OCI-LY1 (cell line): ENCODE results near the gene TRAPPC3L.

ENCODE experiments used
- H2AFZ ChIP-seq: fragments of 200-600 bp; sonication (generic), shearing (Covaris generic); 2 replicates; pipeline ENCODE4 v1.6.0; 2014; ENCODE audit warnings: antibody characterized with exemption, mild to moderate bottlenecking, low read length
- H3F3A ChIP-seq: fragments of 200-600 bp; sonication (generic), shearing (Covaris generic); 2 replicates; pipeline ENCODE4 v1.6.0; 2014; ENCODE audit warnings: mild to moderate bottlenecking, antibody characterized with exemption, low read length, moderate library complexity; ENCODE audit not compliant: insufficient read depth
- H3K27ac ChIP-seq: fragments of 200-600 bp; sonication (generic); 2 replicates; pipeline ENCODE4 v1.5.1; 2014; ENCODE audit warnings: low read length, mixed run types, mild to moderate bottlenecking, low read depth; ENCODE audit not compliant: poor library complexity, severe bottlenecking
- H3K27me3 ChIP-seq: fragments of 200-600 bp; sonication (generic); 2 replicates; pipeline ENCODE4 v1.6.0; 2014; ENCODE audit warnings: antibody characterized with exemption, mild to moderate bottlenecking, low read length, moderate library complexity; ENCODE audit not compliant: insufficient read depth
- H3K36me3 ChIP-seq: fragments of 200-600 bp; sonication (generic); 2 replicates; pipeline ENCODE4 v1.6.1; 2014; ENCODE audit warnings: mild to moderate bottlenecking, antibody characterized with exemption, low read length, moderate library complexity, mixed read lengths; ENCODE audit not compliant: insufficient read depth
- H3K4me1 ChIP-seq: fragments of 200-600 bp; sonication (generic); 2 replicates; pipeline ENCODE4 v1.5.1; 2014; ENCODE audit warnings: mild to moderate bottlenecking, low read length, moderate library complexity; ENCODE audit not compliant: insufficient read depth, severe bottlenecking
- H3K4me2 ChIP-seq: fragments of 200-600 bp; sonication (generic), shearing (Covaris generic); 2 replicates; pipeline ENCODE4 v1.6.1; 2014; ENCODE audit warnings: low read length
- H3K4me3 ChIP-seq: fragments of 200-600 bp; sonication (generic); 2 replicates; pipeline ENCODE4 v1.5.1; 2014; ENCODE audit warnings: low read length, low read depth, mild to moderate bottlenecking, mixed read lengths; ENCODE audit not compliant: poor library complexity, severe bottlenecking
- H3K79me2 ChIP-seq: fragments of 200-600 bp; shearing (Covaris generic); 2 replicates; pipeline ENCODE4 v1.6.1; 2016; ENCODE audit warnings: mixed run types, low read length, mixed read lengths; ENCODE audit not compliant: insufficient read depth
- H3K9ac ChIP-seq: fragments of 200-600 bp; sonication (generic), shearing (Covaris generic); 2 replicates; pipeline ENCODE4 v1.6.1; 2014; ENCODE audit warnings: mild to moderate bottlenecking, low read length, mixed read lengths
- H3K9me2 ChIP-seq: fragments of 200-600 bp; sonication (generic), shearing (Covaris generic); 2 replicates; pipeline ENCODE4 v1.6.1; 2014; ENCODE audit warnings: low read depth, mild to moderate bottlenecking, low read length, mixed read lengths
- H3K9me3 ChIP-seq: fragments of 200-600 bp; shearing (Covaris generic); 2 replicates; pipeline ENCODE4 v1.6.1; 2014; ENCODE audit warnings: low read length, mixed read lengths
- H4K20me1 ChIP-seq: fragments of 200-600 bp; sonication (generic), shearing (Covaris generic); 2 replicates; pipeline ENCODE4 v1.6.0; 2016; ENCODE audit warnings: mild to moderate bottlenecking, low read length; ENCODE audit not compliant: insufficient read depth
- EZH2 ChIP-seq: fragments of 200-600 bp; sonication (generic), shearing (Covaris generic); IDR thresholded peaks from 2 replicates; pipeline ENCODE4 v1.8.0; 2017; ENCODE audit warnings: borderline replicate concordance, mixed run types, mild to moderate bottlenecking, antibody characterized with exemption, low read length, moderate library complexity, mixed read lengths
- TF ChIP-seq, protein P1 (sequence below): fragments of 200-600 bp; sonication (generic), shearing (Covaris generic); IDR thresholded peaks from 2 replicates; pipeline ENCODE4 v1.5.1; 2017; ENCODE audit warnings: mild to moderate bottlenecking, antibody characterized with exemption, low read length, moderate library complexity, mixed read lengths

The TRAPPC3L gene

DNA sequence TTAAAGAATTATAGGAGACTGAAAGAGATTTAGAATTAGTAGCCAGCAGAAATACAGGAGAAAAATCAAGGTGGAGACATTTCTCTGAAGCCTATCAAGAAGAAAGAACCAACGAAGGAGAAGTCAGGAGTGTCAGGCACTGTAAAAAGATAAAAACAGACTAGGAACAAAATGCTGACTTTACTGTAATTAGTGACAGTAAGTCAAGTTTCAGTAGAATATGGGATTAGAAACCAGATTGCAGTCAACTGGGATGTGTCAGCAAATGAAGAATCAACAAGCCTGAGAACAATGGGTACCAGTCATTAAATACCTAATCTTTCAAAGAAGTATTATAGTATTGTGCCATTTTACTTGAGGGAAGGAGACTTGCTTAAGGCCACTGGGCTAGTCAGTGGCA lies 62.7 kb downstream of the TRAPPC3L start:
- Histone ChIP-seq H3K4me2 (no peak overlapping the region), H3K4me3 (no peak overlapping the region), H3K36me3 (no peaks in the 10 kb centered on the region)

DNA sequence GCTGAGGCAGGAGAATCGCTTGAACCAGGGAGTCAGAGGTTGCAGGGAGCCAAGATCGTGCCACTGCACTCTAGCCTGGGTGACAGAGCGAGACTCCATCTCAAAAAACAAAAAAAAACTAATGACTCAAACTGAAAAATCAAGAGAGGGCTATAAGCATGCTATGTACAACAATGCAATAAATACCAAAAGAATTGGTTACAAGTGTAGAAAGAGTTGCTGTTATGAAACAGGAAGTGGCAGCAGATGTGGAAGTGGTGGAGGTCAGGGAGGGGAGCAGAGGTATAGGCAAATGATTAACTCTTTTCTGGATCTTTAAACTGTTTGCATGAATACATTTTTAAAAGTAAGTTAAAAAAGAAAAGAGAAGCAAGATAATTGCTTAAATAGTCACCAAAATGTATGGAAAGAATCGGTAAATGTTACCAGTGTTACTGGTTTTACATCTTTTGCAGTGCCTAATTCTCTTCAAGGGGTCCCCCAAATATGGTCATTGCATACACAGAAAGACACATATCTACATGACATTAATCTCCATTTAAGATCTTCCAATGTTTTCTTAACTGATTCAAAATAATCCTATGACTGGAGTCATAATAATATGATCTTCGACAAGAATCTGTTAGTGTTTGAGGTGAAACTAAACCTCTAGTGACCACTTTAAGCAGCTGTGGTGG lies 69.3 kb downstream of the TRAPPC3L start:
- Histone ChIP-seq H3K27ac (no peak overlapping the region), H3K9me3 (no peaks in the 10 kb centered on the region), H3K4me3 (peak overlapping the region; percentile 16), H4K20me1 (no peaks in the 10 kb centered on the region), H3K4me1 (peaks cover 11% of the 10 kb centered on the region), H3K79me2 (no peaks in the 10 kb centered on the region), H2AFZ (no peak overlapping the region), H3K9ac (no peak overlapping the region), H3K27me3 (no peaks in the 10 kb centered on the region), H3F3A (no peaks in the 10 kb centered on the region), H3K9me2 (no peaks in the 10 kb centered on the region), H3K4me2 (peak overlapping the region; percentile 31; the same call in 1 of the 2 replicates), H3K36me3 (no peaks in the 10 kb centered on the region)
- no peak for TF ChIP-seq EZH2
- TF ChIP-seq, protein P1, sequence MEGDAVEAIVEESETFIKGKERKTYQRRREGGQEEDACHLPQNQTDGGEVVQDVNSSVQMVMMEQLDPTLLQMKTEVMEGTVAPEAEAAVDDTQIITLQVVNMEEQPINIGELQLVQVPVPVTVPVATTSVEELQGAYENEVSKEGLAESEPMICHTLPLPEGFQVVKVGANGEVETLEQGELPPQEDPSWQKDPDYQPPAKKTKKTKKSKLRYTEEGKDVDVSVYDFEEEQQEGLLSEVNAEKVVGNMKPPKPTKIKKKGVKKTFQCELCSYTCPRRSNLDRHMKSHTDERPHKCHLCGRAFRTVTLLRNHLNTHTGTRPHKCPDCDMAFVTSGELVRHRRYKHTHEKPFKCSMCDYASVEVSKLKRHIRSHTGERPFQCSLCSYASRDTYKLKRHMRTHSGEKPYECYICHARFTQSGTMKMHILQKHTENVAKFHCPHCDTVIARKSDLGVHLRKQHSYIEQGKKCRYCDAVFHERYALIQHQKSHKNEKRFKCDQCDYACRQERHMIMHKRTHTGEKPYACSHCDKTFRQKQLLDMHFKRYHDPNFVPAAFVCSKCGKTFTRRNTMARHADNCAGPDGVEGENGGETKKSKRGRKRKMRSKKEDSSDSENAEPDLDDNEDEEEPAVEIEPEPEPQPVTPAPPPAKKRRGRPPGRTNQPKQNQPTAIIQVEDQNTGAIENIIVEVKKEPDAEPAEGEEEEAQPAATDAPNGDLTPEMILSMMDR: no peak

More for the DNA sequence above, 62.7 kb downstream of the TRAPPC3L start:
- no peaks in the 10 kb centered on the region for H3K9me2 ChIP-seq
- H3K9ac ChIP-seq: no peak overlapping the region
- no peaks in the 10 kb centered on the region for H4K20me1 ChIP-seq
- H3K27me3 ChIP-seq: no peaks in the 10 kb centered on the region
- no peak for TF ChIP-seq EZH2
- TF ChIP-seq, protein P1: no peak
- no peak overlapping the region for H2AFZ ChIP-seq
- no peaks in the 10 kb centered on the region for H3K79me2 ChIP-seq
- H3K4me1 ChIP-seq: no peaks in the 10 kb centered on the region
- H3K9me3 ChIP-seq: no peaks in the 10 kb centered on the region
- H3F3A ChIP-seq: no peaks in the 10 kb centered on the region
- no peak overlapping the region for H3K27ac ChIP-seq

DNA sequence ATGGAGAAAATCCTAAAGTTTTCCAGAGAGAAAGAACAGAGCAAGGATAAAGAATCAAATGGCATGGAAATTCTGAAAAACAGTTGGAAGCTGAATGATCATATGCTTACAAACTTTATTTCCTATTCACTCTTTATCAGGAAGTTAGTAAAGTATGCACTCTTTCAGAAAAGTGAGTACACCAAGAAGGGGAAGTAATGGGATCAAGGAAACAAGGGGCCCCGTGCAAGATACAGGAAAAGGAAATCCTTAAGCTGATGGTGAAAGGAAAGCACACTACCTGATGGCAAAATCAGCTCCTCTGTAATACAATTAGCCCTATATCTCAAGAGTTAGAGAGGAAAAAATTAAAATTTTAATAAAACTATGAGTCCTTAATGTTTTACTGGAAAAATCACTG lies 70.3 kb downstream of the TRAPPC3L start:
- Histone ChIP-seq H3K4me2 (no peak overlapping the region), H3K4me1 (peaks cover 11% of the 10 kb centered on the region), H4K20me1 (no peaks in the 10 kb centered on the region), H3K79me2 (no peaks in the 10 kb centered on the region), H3F3A (no peaks in the 10 kb centered on the region), H3K9me2 (no peaks in the 10 kb centered on the region), H2AFZ (no peak overlapping the region), H3K27ac (no peak overlapping the region), H3K9ac (no peak overlapping the region), H3K27me3 (no peaks in the 10 kb centered on the region), H3K36me3 (no peaks in the 10 kb centered on the region), H3K4me3 (no peak overlapping the region), H3K9me3 (no peaks in the 10 kb centered on the region)
- TF ChIP-seq, protein P1: no peak
- no peak for TF ChIP-seq EZH2
